ENCODE data around the gene HSD17B1. TPM values are rescaled to one million over a fixed set of nuclear protein-coding genes. Genes with fewer than 3 reads are reported as not detected.
A peak's percentile ranks its signal among the peaks of the same experiment; 100 is the strongest.

Gene HSD17B1
- total RNA-seq, 4 donors from 2014 or later, result 1.6 to 8.7 (median 3.4) TPM

DNA sequence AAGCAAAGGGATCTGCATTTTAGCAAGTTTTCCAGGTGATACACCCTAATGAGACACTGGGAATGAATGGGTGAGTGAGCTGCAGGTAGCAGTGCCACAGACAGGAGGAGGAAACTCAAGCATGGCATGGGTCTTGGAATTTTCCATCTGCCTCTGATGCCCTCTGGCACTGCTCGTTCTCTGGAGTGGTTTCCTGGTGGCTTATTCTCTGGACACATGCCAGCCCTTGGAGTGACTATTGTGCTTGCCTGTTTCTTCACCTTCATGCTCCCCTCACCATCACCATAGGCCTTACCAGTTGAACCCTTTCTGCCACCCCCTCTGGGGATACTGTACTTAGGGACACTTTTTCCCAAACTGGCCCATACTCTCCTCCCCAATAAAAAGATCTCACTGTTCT is 10.8 kb downstream of the HSD17B1 start:
- no peak for ATAC-seq (ENCODE audit: low FRiP score)
- no peak for DNase-seq (ENCODE audit: low spot score)
- TF ChIP-seq, protein P1, sequence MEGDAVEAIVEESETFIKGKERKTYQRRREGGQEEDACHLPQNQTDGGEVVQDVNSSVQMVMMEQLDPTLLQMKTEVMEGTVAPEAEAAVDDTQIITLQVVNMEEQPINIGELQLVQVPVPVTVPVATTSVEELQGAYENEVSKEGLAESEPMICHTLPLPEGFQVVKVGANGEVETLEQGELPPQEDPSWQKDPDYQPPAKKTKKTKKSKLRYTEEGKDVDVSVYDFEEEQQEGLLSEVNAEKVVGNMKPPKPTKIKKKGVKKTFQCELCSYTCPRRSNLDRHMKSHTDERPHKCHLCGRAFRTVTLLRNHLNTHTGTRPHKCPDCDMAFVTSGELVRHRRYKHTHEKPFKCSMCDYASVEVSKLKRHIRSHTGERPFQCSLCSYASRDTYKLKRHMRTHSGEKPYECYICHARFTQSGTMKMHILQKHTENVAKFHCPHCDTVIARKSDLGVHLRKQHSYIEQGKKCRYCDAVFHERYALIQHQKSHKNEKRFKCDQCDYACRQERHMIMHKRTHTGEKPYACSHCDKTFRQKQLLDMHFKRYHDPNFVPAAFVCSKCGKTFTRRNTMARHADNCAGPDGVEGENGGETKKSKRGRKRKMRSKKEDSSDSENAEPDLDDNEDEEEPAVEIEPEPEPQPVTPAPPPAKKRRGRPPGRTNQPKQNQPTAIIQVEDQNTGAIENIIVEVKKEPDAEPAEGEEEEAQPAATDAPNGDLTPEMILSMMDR (IDR thresholded peaks at IDR 0.05), result no peak

DNA sequence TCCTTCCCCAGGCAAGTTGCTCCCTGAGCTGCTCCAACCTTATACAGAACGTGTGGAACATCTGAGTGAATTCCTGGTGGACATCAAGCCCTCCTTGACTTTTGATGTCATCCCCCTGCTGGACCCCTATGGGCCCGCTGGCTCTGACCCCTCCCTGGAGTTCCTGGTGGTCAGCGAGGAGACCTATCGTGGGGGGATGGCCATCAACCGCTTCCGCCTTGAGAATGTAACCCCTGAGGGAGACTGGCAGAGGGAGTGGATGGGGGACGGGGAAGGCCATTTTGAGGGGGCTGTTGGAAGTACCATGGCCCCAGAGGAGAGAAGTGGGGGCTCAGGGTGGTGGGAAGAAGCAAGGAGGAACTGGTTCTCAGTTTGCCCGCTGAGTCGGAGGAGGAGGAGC is 11.2 kb downstream of the HSD17B1 start:
- ATAC-seq (ENCODE audit: low FRiP score) (no peak), DNase-seq (ENCODE audit: low spot score) (no peak)
- TF ChIP-seq, protein P1 (IDR thresholded peaks at IDR 0.05), result no peak

DNA sequence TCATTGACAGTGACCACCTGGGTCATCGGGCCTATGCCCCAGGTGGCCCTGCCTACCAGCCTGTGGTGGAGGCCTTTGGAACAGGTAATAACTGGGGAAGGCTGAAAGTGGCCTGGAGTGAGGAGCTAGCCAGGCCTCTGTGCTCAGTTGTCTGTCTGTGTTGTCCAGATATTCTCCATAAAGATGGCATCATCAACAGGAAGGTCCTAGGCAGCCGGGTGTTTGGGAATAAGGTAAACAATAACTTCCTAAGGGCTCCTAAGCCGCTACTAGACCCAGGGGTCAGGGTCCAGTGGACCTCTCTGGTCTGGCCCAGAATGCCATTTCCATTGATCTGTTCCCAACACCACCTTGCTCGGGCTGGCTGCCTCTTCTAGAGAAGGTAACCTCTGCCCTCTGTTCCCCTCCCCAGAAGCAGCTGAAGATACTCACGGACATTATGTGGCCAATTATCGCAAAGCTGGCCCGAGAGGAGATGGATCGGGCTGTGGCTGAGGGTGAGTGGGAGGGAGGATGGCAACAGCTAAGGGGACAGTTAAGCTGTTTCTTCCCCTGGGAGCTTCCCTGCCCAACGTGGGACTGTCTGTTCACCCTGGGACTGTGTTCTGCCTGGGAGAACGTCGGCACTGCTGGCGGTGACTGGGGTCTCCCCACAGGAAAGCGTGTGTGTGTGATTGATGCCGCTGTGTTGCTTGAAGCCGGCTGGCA is 12.2 kb downstream of the HSD17B1 start:
- ATAC-seq (ENCODE audit: low FRiP score), result no peak
- DNase-seq (ENCODE audit: low spot score), result no peak
- TF ChIP-seq, protein P1 (IDR thresholded peaks at IDR 0.05), result no peak

DNA sequence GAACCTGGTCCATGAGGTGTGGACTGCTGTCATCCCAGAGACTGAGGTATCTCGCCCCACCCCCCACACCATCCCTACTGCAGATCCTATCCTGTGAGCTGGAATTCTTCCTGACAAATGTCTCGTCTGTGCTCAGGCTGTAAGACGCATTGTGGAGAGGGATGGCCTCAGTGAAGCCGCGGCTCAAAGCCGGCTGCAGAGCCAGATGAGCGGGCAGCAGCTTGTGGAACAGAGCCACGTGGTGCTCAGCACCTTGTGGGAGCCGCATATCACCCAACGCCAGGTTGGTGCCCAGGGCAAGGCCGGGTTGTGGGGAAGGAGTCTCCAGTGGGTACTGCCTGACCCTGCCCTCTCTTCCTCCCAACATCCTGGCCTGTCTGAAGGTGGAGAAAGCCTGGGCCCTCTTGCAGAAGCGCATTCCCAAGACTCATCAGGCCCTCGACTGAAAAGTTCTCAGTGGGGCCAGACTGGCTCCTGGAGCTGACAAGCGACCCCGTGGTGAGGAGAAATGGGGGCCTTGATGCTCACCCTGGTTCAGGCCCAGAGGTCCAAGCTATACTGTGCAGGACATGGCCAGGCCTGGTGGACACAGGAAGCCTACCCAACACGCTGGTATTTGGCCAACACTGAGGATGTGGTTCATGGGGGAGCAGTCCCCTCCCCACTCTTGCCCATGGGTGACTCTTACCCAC is 12.9 kb downstream of the HSD17B1 start:
- TF ChIP-seq, protein P1 (IDR thresholded peaks at IDR 0.05), result no peak
- ATAC-seq (ENCODE audit: low FRiP score) (no peak), DNase-seq (ENCODE audit: low spot score) (no peak)

DNA sequence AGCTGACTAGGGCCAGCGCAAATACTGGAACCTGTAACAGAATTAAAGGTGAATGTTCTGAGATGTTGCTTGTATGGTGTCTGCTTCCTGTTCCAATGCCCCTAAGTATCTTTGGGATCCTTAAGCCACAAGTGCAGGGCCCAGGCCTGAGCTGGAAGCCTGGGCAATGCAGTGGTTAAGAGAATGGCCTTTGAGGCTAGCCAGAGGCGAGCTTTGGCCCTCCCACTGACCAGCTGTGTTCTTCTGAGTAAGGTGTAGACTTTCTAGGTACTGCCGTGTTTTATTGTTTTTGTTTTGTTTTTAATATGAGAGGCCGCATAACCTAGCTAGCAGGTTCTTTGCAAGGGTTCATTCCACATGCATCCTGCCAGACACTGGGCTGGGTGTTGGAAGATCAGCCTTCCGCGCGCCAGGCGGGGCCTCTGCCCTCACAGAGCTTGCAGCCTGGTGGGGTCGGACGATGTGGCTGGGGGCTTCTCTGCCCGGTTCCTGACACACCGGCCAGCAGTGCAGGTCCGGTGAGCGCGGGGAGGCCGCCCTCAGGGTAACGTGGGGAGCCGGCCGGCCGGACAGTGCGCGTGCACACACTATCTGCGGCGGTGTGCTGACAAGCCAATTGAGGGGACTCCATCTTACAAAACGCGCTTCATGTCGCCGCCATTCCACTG is 13.6 kb downstream of the HSD17B1 start:
- ATAC-seq (ENCODE audit: low FRiP score) (peak; percentile 8), DNase-seq (ENCODE audit: low spot score) (no peak)
- TF ChIP-seq, protein P1 (IDR thresholded peaks at IDR 0.05), result no peak

DNA sequence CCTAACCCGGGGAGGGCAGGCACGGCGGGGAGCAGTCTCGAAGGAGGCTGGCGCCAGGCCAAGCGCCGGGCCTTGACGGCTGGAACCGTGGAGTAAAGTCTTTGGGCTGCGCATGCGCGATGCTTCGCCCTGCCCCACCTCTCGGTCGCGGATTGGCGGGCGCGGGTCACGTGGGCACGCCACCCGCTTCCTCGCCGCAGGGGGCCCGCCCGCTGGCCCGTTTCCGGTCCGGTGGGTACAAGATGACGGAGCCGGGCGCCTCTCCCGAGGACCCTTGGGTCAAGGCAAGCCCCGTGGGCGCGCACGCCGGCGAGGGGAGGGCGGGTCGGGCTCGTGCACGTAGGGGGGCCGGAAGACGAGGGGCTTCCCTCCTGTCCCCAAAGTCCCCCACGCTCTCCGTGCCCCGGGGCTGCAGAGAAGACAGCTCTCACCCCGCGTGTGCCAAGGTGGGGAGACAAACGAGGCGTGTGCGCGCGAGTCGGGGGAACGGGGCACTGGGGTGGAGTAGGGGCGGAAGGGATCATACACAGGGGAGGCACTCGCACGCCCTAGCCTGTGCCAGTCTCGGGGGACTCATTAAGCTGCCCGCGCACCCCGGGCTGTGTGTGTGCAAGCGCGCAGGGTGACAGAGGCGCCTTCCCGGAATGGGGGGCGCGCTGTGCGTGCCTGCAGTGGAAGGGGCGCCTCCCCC is 14.3 kb downstream of the HSD17B1 start, which contains the start of gene MLX:
Gene MLX (plus strand): TSS at position 218 of the 691 bp plus-strand sequence. CDS start 25 bp downstream, at position 243.
- TF ChIP-seq, protein P1 (IDR thresholded peaks at IDR 0.05), result no peak
- ATAC-seq (ENCODE audit: low FRiP score), result peak; percentile 70
- peak; percentile 89 for DNase-seq (ENCODE audit: low spot score)
